Islet of Langerhans (tissue), 1 donor: ENCODE data around the gene SLC30A4.
A peak's percentile ranks its signal among the peaks of the same experiment; 100 is the strongest.
"Not testable (repeated sequence)": the region's sequence is repeated elsewhere in the genome, so short reads cannot be mapped to it uniquely, and the experiment has no call there.

Experiments used
- FAIRE-seq: peaks from one replicate; lab custom pipeline; 2011; peaks lifted over from hg19 to GRCh38; lab: Jason Lieb, UNC

Gene SLC30A4

GRCh38 chr15:45507143-45507542, 15.4 kb downstream of the SLC30A4 start:
- FAIRE-seq = not testable (repeated sequence)

GRCh38 chr15:45499426-45499825, 23.1 kb downstream of the SLC30A4 start:
- FAIRE-seq = no peak

- no peak for FAIRE-seq
These were observed 23.9 kb downstream of the SLC30A4 start for GRCh38 chr15:45498701-45499100.

- no peak for FAIRE-seq
These were observed 25.3 kb downstream of the SLC30A4 start for GRCh38 chr15:45497261-45497660.

GRCh38 chr15:45496658-45497057, 25.9 kb downstream of the SLC30A4 start:
- FAIRE-seq = no peak

GRCh38 chr15:45495588-45495987, 27.0 kb downstream of the SLC30A4 start:
- no peak for FAIRE-seq

- FAIRE-seq = no peak
These were observed 32.8 kb downstream of the SLC30A4 start for GRCh38 chr15:45489690-45490238.

GRCh38 chr15:45486317-45486716, 36.2 kb downstream of the SLC30A4 start:
- FAIRE-seq = no peak

GRCh38 chr15:45481135-45481534, 41.4 kb downstream of the SLC30A4 start:
- no peak for FAIRE-seq

- no peak for FAIRE-seq
These were observed 46.1 kb downstream of the SLC30A4 start for GRCh38 chr15:45476410-45476809.

GRCh38 chr15:45474799-45475198, 47.8 kb downstream of the SLC30A4 start:
- no peak for FAIRE-seq

GRCh38 chr15:45473068-45473467, 49.5 kb downstream of the SLC30A4 start:
- FAIRE-seq = no peak

GRCh38 chr15:45471151-45471550, 51.4 kb downstream of the SLC30A4 start:
- FAIRE-seq = no peak

GRCh38 chr15:45469441-45469840, 53.1 kb downstream of the SLC30A4 start:
- FAIRE-seq = no peak

GRCh38 chr15:45469027-45469426, 53.5 kb downstream of the SLC30A4 start:
- FAIRE-seq = no peak

GRCh38 chr15:45468294-45468693, 54.3 kb downstream of the SLC30A4 start:
- FAIRE-seq = no peak

- FAIRE-seq = peak; percentile 97
These were observed 63.7 kb downstream of the SLC30A4 start for GRCh38 chr15:45458746-45459403.

GRCh38 chr15:45457641-45458539, 64.7 kb downstream of the SLC30A4 start:
- peak; percentile 96 for FAIRE-seq

GRCh38 chr15:45457220-45457619, 65.3 kb downstream of the SLC30A4 start:
- no peak for FAIRE-seq

- FAIRE-seq = no peak
These were observed 66.1 kb downstream of the SLC30A4 start for GRCh38 chr15:45456212-45457106.

GRCh38 chr15:45454814-45455213, 67.7 kb downstream of the SLC30A4 start:
- FAIRE-seq = no peak

- FAIRE-seq = no peak
These were observed 71.3 kb downstream of the SLC30A4 start for GRCh38 chr15:45451265-45451664.
